H9 (cell line): ENCODE measurements around the gene ZNF484. TPM values are rescaled to one million over a fixed set of nuclear protein-coding genes. Genes with fewer than 3 reads are reported as not detected.

ENCODE experiments used
- DNase-seq: peaks from one replicate; pipeline ENCODE4 v3.0.0-alpha.2; 2017
- H2AFZ ChIP-seq: one replicate; pipeline ENCODE4 v1.6.1; 2013; ENCODE audit warnings: mild to moderate bottlenecking, low read length, control low read depth, moderate library complexity
- H2AK5ac ChIP-seq: 2 replicates; pipeline ENCODE4 v1.6.1; 2013; ENCODE audit warnings: low read length, control low read depth, mixed read lengths; ENCODE audit not compliant: insufficient read length
- H2BK120ac ChIP-seq: one replicate; pipeline ENCODE4 v1.6.1; 2013; ENCODE audit warnings: low read depth, mild to moderate bottlenecking, low read length, control low read depth, inconsistent platforms; ENCODE audit not compliant: poor library complexity, severe bottlenecking
- H2BK12ac ChIP-seq: 2 replicates; pipeline ENCODE4 v1.6.1; 2013; ENCODE audit warnings: low read length, control low read depth, mixed read lengths, low read depth; ENCODE audit not compliant: insufficient read length
- H2BK15ac ChIP-seq: 2 replicates; pipeline ENCODE4 v1.6.1; 2013; ENCODE audit warnings: low read depth, low read length, control low read depth
- H2BK20ac ChIP-seq: one replicate; pipeline ENCODE4 v1.6.1; 2013; ENCODE audit warnings: low read depth, mild to moderate bottlenecking, low read length, control low read depth, inconsistent platforms; ENCODE audit not compliant: poor library complexity, severe bottlenecking
- H2BK5ac ChIP-seq: 2 replicates; pipeline ENCODE4 v1.6.1; 2013; ENCODE audit warnings: low read length, control low read depth, mixed read lengths; ENCODE audit not compliant: insufficient read length
- H3K14ac ChIP-seq: 2 replicates; pipeline ENCODE4 v1.6.1; 2013; ENCODE audit warnings: low read length, control low read depth; ENCODE audit not compliant: insufficient read depth
- H3K18ac ChIP-seq: 2 replicates; pipeline ENCODE4 v1.6.1; 2013; ENCODE audit warnings: low read depth, mild to moderate bottlenecking, mixed read lengths, low read length, control low read depth; ENCODE audit not compliant: insufficient read length
- H3K23ac ChIP-seq: 2 replicates; pipeline ENCODE4 v1.6.1; 2013; ENCODE audit warnings: low read length, control low read depth, mixed read lengths, low read depth; ENCODE audit not compliant: insufficient read length
- H3K23me2 ChIP-seq: 2 replicates; pipeline ENCODE4 v1.6.1; 2013; ENCODE audit warnings: low read depth, mild to moderate bottlenecking, mixed read lengths, low read length, control low read depth; ENCODE audit not compliant: insufficient read length, poor library complexity, severe bottlenecking
- H3K27ac ChIP-seq: 2 replicates; pipeline ENCODE4 v1.5.1; 2013; ENCODE audit warnings: low read length, control low read depth, mixed read lengths, low read depth; ENCODE audit not compliant: insufficient read length
- H3K27me3 ChIP-seq: 2 replicates; pipeline ENCODE4 v1.6.1; 2013; ENCODE audit warnings: low read length, control low read depth, inconsistent platforms; ENCODE audit not compliant: insufficient read depth
- H3K4ac ChIP-seq: 2 replicates; pipeline ENCODE4 v1.6.1; 2013; ENCODE audit warnings: low read depth, mild to moderate bottlenecking, control low read depth, inconsistent platforms, low read length, moderate library complexity
- H3K4me1 ChIP-seq: 2 replicates; pipeline ENCODE4 v1.6.1; 2013; ENCODE audit warnings: low read length, control low read depth, inconsistent platforms; ENCODE audit not compliant: insufficient read depth
- H3K4me2 ChIP-seq: 2 replicates; pipeline ENCODE4 v1.6.1; 2013; ENCODE audit warnings: low read length, control low read depth, mixed read lengths; ENCODE audit not compliant: insufficient read length, insufficient read depth
- H3K56ac ChIP-seq: 2 replicates; pipeline ENCODE4 v1.6.1; 2013; ENCODE audit warnings: low read depth, mild to moderate bottlenecking, mixed read lengths, low read length, control low read depth; ENCODE audit not compliant: insufficient read length
- H3K79me1 ChIP-seq: 2 replicates; pipeline ENCODE4 v1.6.1; 2013; ENCODE audit warnings: low read depth, mild to moderate bottlenecking, moderate library complexity, low read length, control low read depth, inconsistent platforms; ENCODE audit not compliant: insufficient read depth, poor library complexity, severe bottlenecking
- H3K79me2 ChIP-seq: 2 replicates; pipeline ENCODE4 v1.6.1; 2013; ENCODE audit warnings: low read length, control low read depth, inconsistent platforms; ENCODE audit not compliant: insufficient read depth
- H3K9ac ChIP-seq: 2 replicates; pipeline ENCODE4 v1.6.1; 2013; ENCODE audit warnings: low read length, control low read depth, mixed read lengths; ENCODE audit not compliant: insufficient read length; ENCODE audit errors: extremely low read depth
- H3K9me3 ChIP-seq: one replicate; pipeline ENCODE4 v1.6.1; 2013; ENCODE audit warnings: low read depth, low read length, inconsistent platforms; ENCODE audit not compliant: control insufficient read depth
- H3T11ph ChIP-seq: one replicate; pipeline ENCODE4 v1.6.1; 2013; ENCODE audit warnings: mild to moderate bottlenecking, low read length, control low read depth, inconsistent platforms
- H4K20me1 ChIP-seq: one replicate; pipeline ENCODE4 v1.6.1; 2013; ENCODE audit not compliant: control insufficient read depth, insufficient read length, insufficient read depth
- H4K5ac ChIP-seq: 2 replicates; pipeline ENCODE4 v1.6.1; 2013; ENCODE audit warnings: low read depth, mild to moderate bottlenecking, mixed read lengths, low read length, control low read depth; ENCODE audit not compliant: insufficient read length
- H4K8ac ChIP-seq: replicated peaks from 2 replicates; pipeline ENCODE4 v1.6.1; 2013; ENCODE audit warnings: low read length, control low read depth, mixed read lengths, low read depth; ENCODE audit not compliant: insufficient read length
- H4K91ac ChIP-seq: 2 replicates; pipeline ENCODE4 v1.6.1; 2013; ENCODE audit warnings: low read depth, mild to moderate bottlenecking, moderate library complexity, mixed read lengths, low read length, control low read depth; ENCODE audit not compliant: insufficient read length
- H3K27ac Mint-ChIP-seq, 3 experiments: 2 replicates in 2 of 3; 3 replicates in 1 of 3; pipeline ENCODE4 v1.8.0; 2020 to 2021; ENCODE audit warnings: mixed read lengths in 3 of 3, mild to moderate bottlenecking in 1 of 3, moderate library complexity in 1 of 3
- H3K27me3 Mint-ChIP-seq: 2 replicates; pipeline ENCODE4 v1.8.0; 2021; ENCODE audit warnings: low read depth, mild to moderate bottlenecking, moderate library complexity, mixed read lengths
- H3K36me3 Mint-ChIP-seq, 3 experiments: 2 replicates in 2 of 3; 3 replicates in 1 of 3; pipeline ENCODE4 v1.8.0; 2020 to 2021; ENCODE audit warnings: low read depth in 3 of 3, mixed read lengths in 3 of 3; ENCODE audit not compliant: insufficient read depth in 1 of 3
- H3K4me1 Mint-ChIP-seq, 2 experiments: 2 replicates each; pipeline ENCODE4 v1.8.0; 2020; ENCODE audit warnings: mixed read lengths in 2 of 2
- H3K4me3 Mint-ChIP-seq, 2 experiments: 2 replicates in 1 of 2; 3 replicates in 1 of 2; pipeline ENCODE4 v1.8.0; 2020 to 2021; ENCODE audit warnings: mild to moderate bottlenecking in 2 of 2, mixed read lengths in 2 of 2, moderate library complexity in 1 of 2
- H3K9me3 Mint-ChIP-seq, 2 experiments: 2 replicates in 1 of 2; 3 replicates in 1 of 2; pipeline ENCODE4 v1.8.0; 2020; ENCODE audit warnings: mild to moderate bottlenecking in 2 of 2, mixed read lengths in 2 of 2, moderate library complexity in 1 of 2
- CTCF ChIP-seq: fragments of 200-600 bp; sonication (generic); conservative IDR thresholded peaks from 3 replicates; pipeline ENCODE4 v1.8.0; 2021; ENCODE audit warnings: antibody characterized with exemption, mild to moderate bottlenecking
- WGBS: extraction: QIAGEN DNeasy Blood & Tissue Kit; methylation state at CpG from one replicate; pipeline ENCODE4 v1.1.7; 2013; ENCODE audit warnings: missing lambda C conversion rate, low lambda C conversion rate, mixed read lengths; ENCODE audit not compliant: insufficient read length; ENCODE audit errors: extremely low coverage; 5-methylcytosine and 5-hydroxymethylcytosine counted together
- total RNA-seq: library from RNA; stranded (reverse); gene quantifications from 2 replicates; pipeline ENCODE4 v1.2.1, GENCODE V29; 2021

The ZNF484 gene
- total RNA-seq, 1 experiment from 2014 or later: 10.2 TPM

- Mint-ChIP-seq H3K27me3 (peaks cover 45% of the 10 kb centered on the region), H3K27ac (no peak overlapping the region), H3K9me3 (no peaks in the 10 kb centered on the region), H3K4me3 (no peak overlapping the region), H3K36me3 (no peaks in the 10 kb centered on the region), H3K4me1 (peaks cover 7 to 9% of the 10 kb centered on the region in 2 experiments)
- Histone ChIP-seq H3K18ac (no peak overlapping the region), H3K23ac (no peak overlapping the region), H2BK15ac (no peak overlapping the region), H4K20me1 (no peaks in the 10 kb centered on the region), H3K79me2 (no peaks in the 10 kb centered on the region), H3K9ac (no peak overlapping the region), H2AK5ac (no peak overlapping the region), H4K5ac (no peak overlapping the region), H3K4me1 (no peaks in the 10 kb centered on the region), H3K4me2 (no peak overlapping the region), H3K23me2 (peaks cover 12% of the 10 kb centered on the region), H3K4ac (no peak overlapping the region), H4K8ac (no peak overlapping the region), H2BK5ac (no peak overlapping the region), H4K91ac (no peak overlapping the region), H2AFZ (no peak overlapping the region), H3K14ac (no peak overlapping the region), H3K27me3 (peaks cover 26% of the 10 kb centered on the region; the same call in 1 of the 2 replicates), H3K56ac (no peak overlapping the region), H3K27ac (no peak overlapping the region), H3T11ph (no peak overlapping the region), H3K9me3 (no peaks in the 10 kb centered on the region), H2BK12ac (no peak overlapping the region), H2BK20ac (no peak overlapping the region), H2BK120ac (no peak overlapping the region), H3K79me1 (no peaks in the 10 kb centered on the region)
- no peak for DNase-seq
- no peak for TF ChIP-seq CTCF
- 100% methylated on average over 6 of the region's 6 CpGs for WGBS
Observed at GRCh38 chr9:92804727-92805126, 73.1 kb downstream of the ZNF484 start.
